Prostate gland (tissue), 2 donors: ENCODE measurements around the gene RUFY4. TPM values are rescaled to one million over a fixed set of nuclear protein-coding genes. Genes with fewer than 3 reads are reported as not detected.
"Not testable (repeated sequence)": the region's sequence is repeated elsewhere in the genome, so short reads cannot be mapped to it uniquely, and the experiment has no call there.

Experiments
- DNase-seq: peaks from one replicate; pipeline ENCODE4 v3.0.0-alpha.2; 2019; ENCODE audit warnings: low spot score
- H3K27ac ChIP-seq, 2 donors: fragments of 200-600 bp; sonication (generic); 2 replicates each; pipeline ENCODE4 v1.5.1; 2017 to 2019
- H3K27me3 ChIP-seq: fragments of 200-600 bp; sonication (generic); replicated peaks from 2 replicates; pipeline ENCODE4 v1.5.1; 2019; ENCODE audit not compliant: insufficient read depth
- H3K36me3 ChIP-seq, 2 donors: fragments of 200-600 bp; sonication (generic); 1 replicate in 1 of 2; 2 replicates in 1 of 2; pipeline versions ENCODE4 v1.5.1 to v1.8.1; 2017 to 2019
- H3K4me1 ChIP-seq: fragments of 200-600 bp; sonication (generic); replicated peaks from 2 replicates; pipeline ENCODE4 v1.5.1; 2019
- H3K4me3 ChIP-seq, 2 donors: fragments of 200-600 bp; sonication (generic); 2 replicates each; pipeline ENCODE4 v1.5.1; 2017 to 2019
- H3K9me3 ChIP-seq: fragments of 200-600 bp; sonication (generic); 2 replicates; pipeline ENCODE4 v1.5.1; 2017
- CTCF ChIP-seq, 4 experiments: fragments of 200-600 bp in 2 of 4; fragments of 450-650 bp in 2 of 4; sonication (generic) in 2 of 4; IDR thresholded peaks; 1 replicate in 3 of 4; 2 replicates in 1 of 4; pipeline ENCODE4 v1.5.1; 2016 to 2019; ENCODE audit warnings: antibody characterized with exemption in 4 of 4, mild to moderate bottlenecking in 2 of 4, moderate library complexity in 2 of 4
- POLR2A ChIP-seq: fragments of 450-650 bp; IDR thresholded peaks from one replicate; pipeline ENCODE4 v1.6.1; 2016; ENCODE audit warnings: antibody characterized with exemption, mild to moderate bottlenecking
- POLR2AphosphoS5 ChIP-seq: sonication (generic); formaldehyde crosslinking; IDR thresholded peaks from one replicate; pipeline ENCODE4 v1.6.1; 2017; ENCODE audit warnings: antibody characterized with exemption
- WGBS: methylation state at CpG from one replicate; pipeline ENCODE4 v1.1.5; 2018; 5-methylcytosine and 5-hydroxymethylcytosine counted together
- intact Hi-C: fragments of 100-400 bp; cut with DNase I; formaldehyde crosslinking; loops from one replicate; pipeline ENCODE4 v1.14.2; 2022
- total RNA-seq, 2 donors: library from RNA; depleted of rRNA; stranded (reverse); fragments of >200 nt; gene quantifications; one replicate each; pipeline ENCODE4 v1.1.0, GENCODE V29; 2016

Gene RUFY4
- total RNA-seq, 2 donors from 2014 or later, result 0.11 to 0.27 TPM

DNA sequence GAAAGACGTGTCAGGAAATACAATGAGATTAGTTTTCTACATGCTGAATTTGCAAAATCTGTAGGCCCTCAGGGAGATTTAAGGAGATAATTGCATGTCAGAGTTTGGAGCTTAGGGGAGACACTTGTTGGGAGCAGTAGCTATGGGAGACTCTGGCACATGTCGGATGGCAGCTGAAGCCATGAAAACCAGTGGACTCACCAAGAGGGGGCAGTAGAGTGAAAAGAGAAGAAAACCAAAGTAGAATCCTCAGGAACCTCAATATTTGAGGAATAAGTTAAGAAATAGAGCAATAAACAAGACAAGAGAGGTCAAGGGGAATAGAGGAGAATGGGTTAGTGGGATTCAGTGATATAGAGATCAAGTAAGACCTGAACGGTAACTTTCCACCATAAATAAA, 24.8 kb downstream of the RUFY4 start:
- no peak for DNase-seq
- WGBS, result 88% methylated on average over 3 of the region's 3 CpGs
- intact Hi-C loops, result no loop called here
- Histone ChIP-seq H3K27ac (no peak overlapping the region), H3K9me3 (no peaks in the 10 kb centered on the region), H3K4me1 (no peaks in the 10 kb centered on the region), H3K36me3 (no peaks in the 10 kb centered on the region), H3K4me3 (no peak overlapping the region), H3K27me3 (no peaks in the 10 kb centered on the region)
- TF ChIP-seq CTCF (IDR thresholded peaks at IDR 0.05), result no peak
- TF ChIP-seq POLR2AphosphoS5, result no peak
- TF ChIP-seq POLR2A, result no peak

GRCh38 chr2:218095853-218096252, 26.8 kb downstream of the RUFY4 start:
- TF ChIP-seq POLR2AphosphoS5 (no peak), POLR2A (no peak), CTCF (IDR thresholded peaks at IDR 0.05) (no peak)
- intact Hi-C loops, result no loop called here

DNA sequence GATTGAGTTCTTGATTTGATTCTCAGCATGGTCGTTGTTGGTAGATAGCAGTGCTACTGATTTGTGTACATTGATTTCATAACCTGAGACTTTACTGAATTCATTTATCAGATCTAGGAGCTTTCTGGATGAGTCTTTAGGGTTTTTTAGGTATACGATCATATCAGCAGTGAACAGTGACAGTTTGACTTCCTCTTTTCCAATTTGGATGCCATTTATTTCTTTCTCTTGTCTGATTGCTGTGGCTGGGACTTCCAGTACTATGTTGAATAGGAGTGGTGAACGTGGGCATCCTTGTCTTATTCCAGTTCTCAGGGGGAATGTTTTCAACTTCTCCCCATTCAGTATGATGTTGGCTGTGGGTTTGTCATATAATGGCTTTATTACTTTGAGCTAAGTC, 28.9 kb downstream of the RUFY4 start:
- DNase-seq, result no peak
- Histone ChIP-seq H3K9me3 (no peaks in the 10 kb centered on the region), H3K27ac (no peak overlapping the region), H3K4me1 (no peaks in the 10 kb centered on the region), H3K36me3 (no peaks in the 10 kb centered on the region), H3K27me3 (no peaks in the 10 kb centered on the region), H3K4me3 (no peak overlapping the region)
- intact Hi-C loops, result no loop called here
- TF ChIP-seq POLR2AphosphoS5, result no peak
- no peak for TF ChIP-seq POLR2A
- TF ChIP-seq CTCF (IDR thresholded peaks at IDR 0.05), result no peak
- WGBS, result 71% methylated on average over 3 of the region's 3 CpGs

More at GRCh38 chr2:218095853-218096252, 26.8 kb downstream of the RUFY4 start:
- Histone ChIP-seq H3K36me3 (no peaks in the 10 kb centered on the region), H3K4me3 (no peak overlapping the region), H3K9me3 (no peaks in the 10 kb centered on the region), H3K27me3 (no peaks in the 10 kb centered on the region), H3K27ac (no peak overlapping the region), H3K4me1 (no peaks in the 10 kb centered on the region)
- DNase-seq, result no peak
- 72% methylated on average over 8 of the region's 8 CpGs for WGBS

GRCh38 chr2:218108834-218109233, 39.8 kb downstream of the RUFY4 start:
- intact Hi-C loops, H3K27me3 ChIP-seq, H3K4me3 ChIP-seq, H3K36me3 ChIP-seq, H3K27ac ChIP-seq, H3K9me3 ChIP-seq, H3K4me1 ChIP-seq, DNase-seq: not testable (repeated sequence)
- WGBS, result 89% methylated on average over 7 of the region's 7 CpGs

GRCh38 chr2:218121789-218122188, 52.7 kb downstream of the RUFY4 start:
- H3K9me3 ChIP-seq, H3K36me3 ChIP-seq, H3K27ac ChIP-seq, DNase-seq, H3K4me3 ChIP-seq, H3K4me1 ChIP-seq, intact Hi-C loops, H3K27me3 ChIP-seq: not testable (repeated sequence)
- 74% methylated on average over 4 of the region's 4 CpGs for WGBS

DNA sequence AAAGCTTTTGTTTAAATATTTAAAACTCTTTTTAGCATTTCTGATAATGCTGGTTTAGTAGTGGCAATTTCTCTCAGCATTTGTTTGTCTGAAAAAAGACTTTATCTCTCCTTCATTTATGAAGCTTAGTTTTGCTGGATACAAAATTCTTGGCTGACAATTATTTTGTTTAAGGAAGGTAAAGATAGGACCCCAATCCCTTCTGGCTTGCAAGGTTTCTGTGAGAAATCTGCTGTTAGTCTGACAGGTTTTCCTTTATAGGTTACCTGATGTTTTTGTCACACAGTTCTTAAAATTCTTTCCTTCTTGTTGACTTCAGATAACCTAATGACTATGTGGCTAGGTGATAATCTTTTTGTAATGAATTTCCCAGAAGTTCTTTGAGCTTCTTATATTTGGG, 53.2 kb downstream of the RUFY4 start:
- H3K27ac ChIP-seq, H3K36me3 ChIP-seq, H3K9me3 ChIP-seq, H3K27me3 ChIP-seq, H3K4me1 ChIP-seq, H3K4me3 ChIP-seq, intact Hi-C loops, DNase-seq: not testable (repeated sequence)
